GM12878 (cell line): Measurements from ENCODE around the gene ACTR1B. TPM values are rescaled to one million over a fixed set of nuclear protein-coding genes. Genes with fewer than 3 reads are reported as not detected.

Experiments used
- ATAC-seq: fragments of 200-7000 bp; cut with Tn5 transposase; 3 replicates; pipeline ENCODE4 v1.9.1; 2020; ENCODE audit warnings: mild to moderate bottlenecking, moderate library complexity
- BruUV-seq: library from RNA; stranded (reverse); fragments of 400-500 nt; replicated peaks from 2 replicates; lab custom pipeline; 2021; lab: Mats Ljungman, UMichigan
- CTCF ChIA-PET: fragments of 300-600 bp; sonication (Branson Sonifier 250); formaldehyde crosslinking; extraction: SDS; loops from one replicate; lab custom pipeline; 2021; ENCODE audit warnings: inconsistent platforms; lab: Yijun Ruan, JAX
- POLR2A ChIA-PET: fragments of 350-600 bp; formaldehyde crosslinking; extraction: SDS; loops from one replicate; lab custom pipeline; 2021; ENCODE audit warnings: inconsistent platforms; lab: Charles Lee
- RAD21 ChIA-PET: fragments of 300-600 bp; sonication (Branson Sonifier 250); formaldehyde crosslinking; loops from one replicate; lab custom pipeline; 2023; ENCODE audit warnings: antibody characterized with exemption; ENCODE audit not compliant: unreplicated experiment; lab: Charles Lee
- SMC1A ChIA-PET: fragments of 300-600 bp; sonication (Branson Sonifier 250); formaldehyde crosslinking; loops from one replicate; lab custom pipeline; 2023; ENCODE audit not compliant: unreplicated experiment, uncharacterized antibody; lab: Charles Lee
- DNase-seq: peaks from one replicate; pipeline ENCODE4 v3.0.0-alpha.2; 2011; ENCODE audit warnings: low read depth, low spot score
- FAIRE-seq: peaks from 3 replicates; lab custom pipeline; 2011; peaks lifted over from hg19 to GRCh38; lab: Jason Lieb, UNC
- H2AFZ ChIP-seq: 2 replicates; pipeline ENCODE4 v1.6.0; 2011; ENCODE audit warnings: low read depth, low read length, control low read depth; ENCODE audit not compliant: control insufficient read depth
- H3K27ac ChIP-seq: 2 replicates; pipeline ENCODE4 v1.5.1; 2011; ENCODE audit warnings: control low read depth; ENCODE audit not compliant: control insufficient read depth, insufficient read depth
- H3K27me3 ChIP-seq, 2 experiments: replicated peaks in 1 of 2; 2 replicates each; pipeline versions ENCODE4 v1.6.0 to v1.6.1; 2011; ENCODE audit warnings: low read length in 1 of 2; ENCODE audit not compliant: control insufficient read depth in 2 of 2, insufficient read depth in 2 of 2
- H3K36me3 ChIP-seq, 2 experiments: 2 replicates each; pipeline ENCODE4 v1.5.1; 2011; ENCODE audit warnings: low read length in 1 of 2; ENCODE audit not compliant: control insufficient read depth in 2 of 2, insufficient read depth in 2 of 2
- H3K4me1 ChIP-seq: 2 replicates; pipeline ENCODE4 v1.6.1; 2011; ENCODE audit warnings: mild to moderate bottlenecking, low read length, moderate library complexity, mixed read lengths; ENCODE audit not compliant: control insufficient read depth, insufficient read depth
- H3K4me2 ChIP-seq: 2 replicates; pipeline ENCODE4 v1.6.0; 2011; ENCODE audit warnings: control low read depth; ENCODE audit not compliant: control insufficient read depth, insufficient read depth
- H3K4me3 ChIP-seq: fragments of 200-600 bp; sonication (generic); 2 replicates; pipeline ENCODE4 v1.5.1; 2016
- H3K79me2 ChIP-seq: 2 replicates; pipeline ENCODE4 v1.6.0; 2011; ENCODE audit warnings: low read length; ENCODE audit not compliant: control insufficient read depth, insufficient read depth
- H3K9ac ChIP-seq: 2 replicates; pipeline ENCODE4 v1.8.0; 2011; ENCODE audit warnings: low read length, control low read depth, mixed read lengths; ENCODE audit not compliant: control insufficient read depth, insufficient read depth
- H3K9me3 ChIP-seq: replicated peaks from 3 replicates; pipeline ENCODE4 v1.5.1; 2011; ENCODE audit warnings: mild to moderate bottlenecking, low read length; ENCODE audit not compliant: control insufficient read depth, insufficient read depth
- H4K20me1 ChIP-seq: 2 replicates; pipeline ENCODE4 v1.6.0; 2011; ENCODE audit not compliant: control insufficient read depth, insufficient read depth
- FOXK2 ChIP-seq: fragments of 450-650 bp; IDR thresholded peaks from 2 replicates; pipeline ENCODE4 v1.6.1; 2017; ENCODE audit warnings: mild to moderate bottlenecking, moderate library complexity
- GATAD2B ChIP-seq: fragments of 450-650 bp; conservative IDR thresholded peaks from 2 replicates; pipeline ENCODE4 v1.6.1; 2017; ENCODE audit warnings: low read depth, mild to moderate bottlenecking, moderate library complexity
- HDGF ChIP-seq: fragments of 450-650 bp; IDR thresholded peaks from 2 replicates; pipeline ENCODE4 v1.6.1; 2016; ENCODE audit warnings: antibody characterized with exemption
- MYC ChIP-seq: IDR thresholded peaks from 2 replicates; pipeline ENCODE4 v1.6.1; 2011; ENCODE audit warnings: mild to moderate bottlenecking, low read length, moderate library complexity, inconsistent platforms; ENCODE audit not compliant: insufficient read depth, insufficient replicate concordance, insufficient read length, severe bottlenecking
- POLR2AphosphoS5 ChIP-seq: IDR thresholded peaks from 2 replicates; pipeline ENCODE4 v1.6.1; 2011; ENCODE audit warnings: mild to moderate bottlenecking, low read length, inconsistent platforms
- PRDM15 ChIP-seq: fragments of 450-650 bp; formaldehyde crosslinking; IDR thresholded peaks from 2 replicates; pipeline ENCODE4 v1.4.0; 2020; ENCODE audit warnings: mild to moderate bottlenecking, moderate library complexity
- RELB ChIP-seq: fragments of 450-650 bp; IDR thresholded peaks from 2 replicates; pipeline ENCODE4 v1.6.1; 2017; ENCODE audit warnings: low read depth, mild to moderate bottlenecking, moderate library complexity
- SIX5 ChIP-seq: IDR thresholded peaks from 2 replicates; pipeline ENCODE4 v1.6.1; 2011; ENCODE audit warnings: mild to moderate bottlenecking, low read depth, low read length, moderate library complexity; ENCODE audit not compliant: severe bottlenecking
- ZBTB11 ChIP-seq: fragments of 450-650 bp; formaldehyde crosslinking; IDR thresholded peaks from 2 replicates; pipeline ENCODE4 v1.5.0; 2022; ENCODE audit warnings: mild to moderate bottlenecking, missing genetic modification characterization
- WGBS: methylation state at CpG from one replicate; pipeline ENCODE4 v1.1.6; 2016; ENCODE audit warnings: low lambda C conversion rate; ENCODE audit not compliant: insufficient replicate concordance, insufficient coverage; ENCODE audit errors: missing lambda C conversion rate; 5-methylcytosine and 5-hydroxymethylcytosine counted together
- in situ Hi-C: fragments of 300-500 bp; cut with MboI; formaldehyde crosslinking; loops from 9 replicates; pipeline ENCODE4 v1.14.3; 2018; ENCODE audit warnings: mixed read lengths
- intact Hi-C: fragments of 100-400 bp; cut with micrococcal nuclease; formaldehyde crosslinking; loops from one replicate; pipeline ENCODE4 v1.14.2; 2022; ENCODE audit not compliant: unreplicated experiment
- polyA plus RNA-seq, 11 experiments: library from polyadenylated mRNA; depleted of rRNA in 4 of 11; unstranded in 6 of 11; stranded (reverse) in 5 of 11; fragments of >200 nt; fragmentation: Nextera tagmentation in 4 of 11; fragmentation: Illumina TruSeq in 1 of 11; extraction: Ambion mirVana in 4 of 11; extraction: Trizol in 1 of 11; gene quantifications; 1 replicate in 1 of 11; 2 replicates in 10 of 11; pipeline versions ENCODE4 v1.2.1 to v1.2.3, GENCODE V29; 2011 to 2016; ENCODE audit warnings: inconsistent platforms in 2 of 11, missing spikeins in 2 of 11, low read depth in 1 of 11
- total RNA-seq, 4 experiments: library from RNA; depleted of rRNA in 3 of 4; stranded (reverse); fragments of >200 nt in 3 of 4; fragmentation: Illumina TruSeq in 1 of 4; extraction: Trizol in 1 of 4; gene quantifications; 2 replicates each; pipeline versions ENCODE4 v1.2.1 to v1.2.3, GENCODE V29; 2013 to 2021

The ACTR1B gene
- total and polyA plus RNA-seq, 10 of the 15 experiments (the other 5 are each of a cell fraction or from before 2014, with no cell fraction given): 1.3 to 62.8 (median 44.8) TPM

GRCh38 chr2:97708608-97709007 is 44.8 kb upstream of the ACTR1B start (continued):
- no peak for TF ChIP-seq ZBTB11

GRCh38 chr2:97708048-97708380 is 44.2 kb upstream of the ACTR1B start:
- intact Hi-C loops (loop anchor here (10.0 kb wide), 1 partner anchor 477 kb away; no protein-coding TSS in a partner anchor), in situ Hi-C loops (no loop called here)
- no peaks in the 10 kb centered on the region for H4K20me1 ChIP-seq
- H3K27me3 ChIP-seq: no peaks in the 10 kb centered on the region
- no peak overlapping the region for H3K4me3 ChIP-seq
- TF ChIP-seq SIX5 (no peak), GATAD2B (no peak), POLR2AphosphoS5 (no peak), HDGF (no peak), FOXK2 (no peak), MYC (no peak), PRDM15 (no peak), RELB (no peak)
- no peak for DNase-seq
- no peak overlapping the region for H2AFZ ChIP-seq
- no peaks in the 10 kb centered on the region for H3K36me3 ChIP-seq
- 10% methylated on average over 4 of the region's 4 CpGs for WGBS
- H3K27ac ChIP-seq: no peak overlapping the region
- CTCF ChIA-PET: interaction anchor here (0.9 to 4.0 kb wide), 5 partner anchors 9 to 718 kb away, joined by 3 to 40 read pairs (median 4); no protein-coding TSS in a partner anchor
- SMC1A ChIA-PET: interaction anchor here (1.6 to 2.9 kb wide), 2 partner anchors 9 to 677 kb away, joined by 6 to 15 read pairs; no protein-coding TSS in a partner anchor
- ATAC-seq: no peak; the same call in 2 of the 3 replicates
- POLR2A ChIA-PET: interaction anchor here (0.7 kb wide), 1 partner anchor 42 kb away, joined by 3 read pairs; no protein-coding TSS in a partner anchor
- no peaks in the 10 kb centered on the region for H3K79me2 ChIP-seq
- no peaks in the 10 kb centered on the region for H3K9me3 ChIP-seq
- no peak overlapping the region for H3K9ac ChIP-seq
- BruUV-seq: no TSS peak
- RAD21 ChIA-PET: interaction anchor here (0.8 to 3.5 kb wide), 3 partner anchors 9 to 677 kb away, joined by 3 to 15 read pairs (median 7); no protein-coding TSS in a partner anchor
- H3K4me1 ChIP-seq: no peaks in the 10 kb centered on the region
- no peak for FAIRE-seq
- no peak overlapping the region for H3K4me2 ChIP-seq
